Measurements from ENCODE around the gene COL24A1.
"Not testable (repeated sequence)": the region's sequence is repeated elsewhere in the genome, so short reads cannot be mapped to it uniquely, and the experiment has no call there.

COL24A1 gene

DNA sequence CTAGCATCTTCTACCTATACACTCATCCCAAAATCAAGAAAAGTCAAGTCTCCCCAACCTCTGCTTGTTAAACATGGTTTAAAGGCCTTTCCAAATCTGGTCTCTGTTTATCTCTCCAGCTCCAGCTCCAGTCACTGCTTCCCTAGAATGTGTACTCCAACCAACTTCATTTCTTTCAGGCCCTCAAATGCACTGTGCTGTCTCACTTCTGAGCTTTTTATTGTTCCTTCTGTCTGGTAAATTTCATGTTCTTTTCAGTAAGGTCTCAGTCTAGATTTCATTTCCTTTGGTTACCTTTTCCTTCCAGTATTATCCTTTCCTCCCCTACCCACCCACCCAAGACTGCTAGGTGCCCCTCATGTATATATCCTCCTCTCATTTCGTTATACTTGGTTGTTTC lies 3.7 kb downstream of the COL24A1 start:
- no peak for DNase-seq

DNA sequence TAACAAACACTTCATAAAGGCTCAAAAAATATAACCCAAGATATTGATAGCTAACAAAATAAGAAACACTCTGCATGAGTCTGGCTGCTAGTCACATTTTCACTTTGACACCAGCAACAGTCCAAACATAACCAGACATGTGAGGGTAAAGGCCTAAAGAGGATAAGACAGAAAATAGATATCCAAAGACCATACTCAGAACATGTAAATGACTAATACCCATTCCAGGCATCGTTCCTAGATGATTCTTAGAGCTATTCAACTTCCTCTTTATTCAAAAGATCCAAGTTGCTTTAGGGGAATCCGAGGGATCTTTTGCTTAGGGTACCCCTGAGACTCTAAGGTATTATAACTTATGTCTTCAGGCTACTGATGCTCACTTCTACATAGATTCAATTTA lies 5.1 kb downstream of the COL24A1 start:
- no peak for DNase-seq

DNA sequence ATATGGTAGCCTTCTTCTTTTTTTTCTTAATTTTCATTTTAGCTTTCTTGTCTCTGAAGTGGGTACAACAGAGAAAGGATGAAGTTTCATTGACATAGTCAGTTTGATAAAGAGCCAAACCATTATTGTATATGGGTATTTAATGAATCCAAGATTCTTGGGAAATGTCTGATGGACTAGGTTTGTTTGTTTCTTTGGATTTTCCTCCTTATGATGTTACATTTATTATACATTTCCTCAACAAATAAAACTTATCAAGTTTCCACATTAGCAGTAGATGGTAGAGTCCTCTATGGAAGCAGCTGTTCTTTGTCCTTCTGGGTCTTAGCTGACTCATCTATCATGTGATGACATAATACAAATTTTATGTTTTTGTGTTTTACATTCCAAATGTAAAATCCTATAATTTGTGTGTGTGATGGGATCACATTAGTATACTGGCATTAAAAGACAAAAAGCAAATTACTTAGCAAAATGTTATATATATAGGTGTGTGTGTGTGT lies 6.0 kb downstream of the COL24A1 start:
- no peak for DNase-seq

DNA sequence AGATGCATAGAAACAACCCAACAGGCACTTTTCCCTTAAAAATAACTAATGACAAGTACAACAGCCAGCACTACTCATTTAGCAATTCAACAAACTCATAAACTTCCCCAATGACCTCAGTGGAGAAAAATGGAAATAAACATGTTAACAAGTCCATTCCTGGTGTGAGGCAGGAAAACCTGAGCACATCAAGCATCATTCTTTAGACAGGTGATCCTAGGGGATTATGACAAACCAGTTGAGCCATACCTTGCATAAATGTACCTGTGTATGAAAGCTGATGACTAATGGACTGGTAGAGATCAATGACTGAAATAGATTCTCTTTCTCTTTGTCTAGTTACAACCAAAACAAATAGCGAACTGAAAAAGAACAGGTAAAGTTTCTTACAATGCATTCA lies 7.0 kb downstream of the COL24A1 start:
- no peak for DNase-seq

DNA sequence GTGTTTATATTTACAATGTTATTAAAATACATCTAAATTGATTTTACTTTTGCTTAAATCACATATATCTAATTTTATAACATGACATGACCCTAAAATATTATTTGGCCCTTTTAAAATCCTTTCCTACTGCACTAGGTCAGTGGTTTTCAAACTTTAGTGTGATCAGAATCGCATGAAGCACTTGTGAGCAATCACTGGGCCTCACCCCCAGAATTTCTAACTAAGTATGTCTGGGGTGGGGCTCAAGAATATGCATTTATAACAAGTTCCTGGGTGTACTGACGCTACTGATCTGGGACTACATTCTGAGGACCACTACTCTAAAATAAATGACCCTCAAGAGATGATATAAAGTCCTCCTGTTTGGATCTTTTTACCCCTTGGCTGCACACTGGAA lies 8.8 kb downstream of the COL24A1 start:
- no peak for DNase-seq

DNA sequence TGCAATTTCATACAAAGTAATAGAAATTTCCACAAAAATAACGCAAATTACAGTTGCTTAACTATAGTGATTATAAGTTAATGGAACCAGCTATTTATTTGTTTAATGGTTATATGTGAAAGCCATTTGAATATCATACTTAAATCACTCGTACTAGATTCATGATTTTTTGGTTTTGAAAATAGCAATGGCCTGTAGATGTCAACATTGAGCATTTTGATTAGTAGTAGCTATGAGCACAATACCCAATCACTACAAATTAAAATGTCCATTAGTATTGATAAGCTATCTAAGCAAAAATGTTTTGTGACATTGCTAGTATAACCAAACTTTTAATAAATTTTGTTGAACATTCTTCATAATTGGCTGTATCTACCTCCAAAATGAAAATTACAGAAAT lies 10.0 kb downstream of the COL24A1 start:
- DNase-seq, result no peak

DNA sequence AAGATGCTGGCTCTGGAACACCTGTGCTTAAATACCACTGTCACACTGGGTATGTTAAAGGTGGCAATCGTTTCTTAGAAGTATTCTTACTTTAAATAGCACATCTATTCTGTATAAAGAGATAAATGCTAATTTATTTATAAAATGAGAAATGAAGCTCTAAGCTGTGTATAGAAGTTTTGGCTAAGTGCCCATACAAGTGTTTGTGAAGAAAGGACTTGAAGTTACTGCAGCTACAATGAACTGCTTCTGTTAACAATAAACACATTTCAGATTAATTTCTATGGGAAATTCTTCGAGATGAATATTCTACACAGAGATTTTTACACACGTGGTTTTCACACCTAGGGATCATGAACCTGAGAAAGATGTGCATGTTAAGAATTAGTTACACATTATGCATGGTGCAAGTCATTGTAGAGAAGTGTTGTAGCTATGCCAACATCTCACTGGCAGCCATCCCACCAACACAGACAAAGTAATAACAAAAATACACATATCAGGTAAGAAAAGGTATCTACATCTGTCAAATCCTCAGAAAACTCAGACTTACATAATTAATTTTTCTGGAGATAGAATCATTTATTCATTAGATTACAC lies 16.2 kb downstream of the COL24A1 start:
- no peak for DNase-seq

DNA sequence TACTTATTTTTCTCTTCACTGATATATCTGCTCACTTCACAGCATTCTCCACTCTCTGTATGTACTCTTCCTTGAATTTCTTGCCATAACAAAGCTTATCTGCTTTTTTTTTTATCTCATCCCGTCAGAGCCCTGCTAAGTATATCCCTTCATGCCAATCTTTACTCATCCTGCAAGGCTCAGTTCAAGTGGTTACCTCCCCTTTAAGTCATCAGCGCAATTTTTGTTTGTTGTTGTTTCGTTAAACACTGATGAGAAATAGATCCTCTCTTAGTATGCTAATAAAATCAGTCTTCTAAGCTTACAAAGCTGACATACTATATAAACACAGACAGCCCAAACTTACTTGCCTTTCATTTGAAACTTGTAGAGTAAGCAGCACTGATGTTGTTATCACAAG lies 17.8 kb downstream of the COL24A1 start:
- DNase-seq, result no peak

DNA sequence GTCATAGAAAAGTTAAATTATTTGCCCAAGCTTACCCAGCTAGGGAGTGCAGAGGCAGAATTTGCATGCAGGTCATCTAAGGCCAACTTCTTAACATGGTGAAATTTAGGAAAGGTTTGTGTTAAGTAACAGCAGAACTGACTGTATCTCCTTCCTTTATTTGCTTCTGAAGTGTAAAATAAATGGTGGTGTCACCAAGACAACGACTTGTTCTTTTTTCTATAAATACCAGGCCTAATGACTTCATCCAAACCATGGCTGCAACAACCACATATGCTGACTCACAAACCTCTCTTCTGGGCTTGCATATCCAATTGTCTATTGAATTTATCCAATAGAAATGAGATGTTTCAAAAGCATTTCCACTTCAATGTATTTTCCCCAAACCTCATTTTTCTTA lies 19.1 kb downstream of the COL24A1 start:
- DNase-seq, result no peak

DNA sequence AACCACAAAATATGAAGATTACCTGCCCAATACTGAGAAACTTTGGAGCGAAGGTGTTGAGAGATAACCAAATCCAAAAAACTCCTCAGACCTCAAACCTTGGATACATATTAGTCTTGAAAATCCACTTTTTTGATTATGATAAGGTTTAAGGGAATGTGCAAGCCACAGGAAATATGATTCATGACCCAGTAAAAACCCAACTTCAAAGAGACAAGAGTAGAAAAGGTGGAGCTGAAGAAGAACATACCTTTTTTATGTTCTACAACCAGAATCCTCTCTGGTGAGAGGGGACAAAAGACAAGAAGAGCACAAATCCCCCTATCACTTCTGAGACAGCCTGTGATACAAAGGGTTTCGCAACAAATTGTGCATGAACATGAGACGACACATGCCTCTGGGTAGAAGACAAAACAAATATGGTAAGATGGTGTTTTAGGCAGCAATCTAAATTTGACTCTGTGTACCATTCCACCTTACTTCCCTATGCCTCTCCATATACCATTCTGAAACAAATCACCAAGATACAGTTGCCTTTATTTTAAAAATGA lies 37.3 kb downstream of the COL24A1 start:
- no peak for DNase-seq

DNA sequence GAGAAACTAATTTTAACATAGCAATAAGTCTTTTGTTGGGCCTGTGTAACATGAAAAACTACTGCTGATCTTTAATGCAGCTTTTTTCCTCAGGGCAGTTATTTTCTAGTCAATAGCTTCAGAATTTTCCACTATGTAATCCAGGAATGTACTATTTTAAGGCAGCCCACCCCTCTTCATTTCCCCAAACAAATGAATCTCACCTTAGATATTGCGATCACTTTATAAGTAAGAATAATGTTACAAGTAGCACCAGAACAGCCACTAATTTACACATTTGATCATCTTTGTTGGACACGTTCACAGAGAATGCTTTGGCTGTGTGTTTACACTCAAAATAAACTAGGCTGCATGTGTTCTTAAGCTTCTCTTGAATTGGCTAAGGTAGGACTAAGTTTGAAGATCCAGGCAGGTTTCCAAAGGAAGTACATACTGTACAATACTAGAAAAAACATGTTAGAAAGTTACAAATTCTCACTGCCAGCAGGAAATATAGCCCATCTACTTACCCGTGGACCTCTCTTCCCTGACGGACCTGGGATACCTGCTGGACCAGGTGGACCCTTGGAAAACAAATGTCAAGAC lies 41.7 kb downstream of the COL24A1 start:
- DNase-seq, result no peak

DNA sequence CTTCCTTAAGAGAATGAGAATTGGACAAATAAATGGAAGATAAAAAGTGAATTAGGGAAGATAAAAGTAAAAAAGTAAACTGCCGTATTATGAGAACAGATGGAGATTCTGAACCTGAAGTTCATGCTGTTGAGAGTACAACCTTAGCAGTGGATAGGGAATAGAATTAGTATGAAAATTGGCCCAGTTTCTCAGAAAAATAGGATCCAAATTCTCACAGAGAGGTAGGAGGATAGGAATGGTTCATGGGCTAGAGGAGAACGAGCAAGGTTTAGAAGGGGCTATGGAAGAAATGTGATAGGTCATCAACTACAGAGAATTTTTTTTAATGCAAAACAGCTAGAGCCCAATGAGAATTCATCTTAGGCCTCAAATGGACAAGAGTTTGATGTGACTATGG lies 42.3 kb downstream of the COL24A1 start:
- no peak for DNase-seq

DNA sequence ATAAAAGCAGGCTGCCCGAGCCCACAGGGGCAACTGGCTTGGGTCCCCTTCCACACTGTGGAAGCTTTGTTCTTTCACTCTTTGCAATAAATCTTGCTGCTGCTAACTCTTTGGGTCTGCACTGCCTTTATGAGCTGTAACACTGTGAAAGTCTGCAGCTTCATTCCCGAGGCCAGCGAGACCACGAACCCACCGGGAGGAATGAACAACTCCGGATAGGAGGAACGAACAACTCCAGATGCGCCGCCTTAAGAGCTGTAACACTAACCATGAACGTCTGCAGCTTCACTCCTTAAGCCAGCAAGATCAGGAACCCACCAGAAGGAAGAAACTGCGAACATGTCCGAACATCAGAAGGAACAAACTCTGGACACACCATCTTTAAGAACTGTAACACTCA lies 45.0 kb downstream of the COL24A1 start:
- not testable (repeated sequence) for DNase-seq

DNA sequence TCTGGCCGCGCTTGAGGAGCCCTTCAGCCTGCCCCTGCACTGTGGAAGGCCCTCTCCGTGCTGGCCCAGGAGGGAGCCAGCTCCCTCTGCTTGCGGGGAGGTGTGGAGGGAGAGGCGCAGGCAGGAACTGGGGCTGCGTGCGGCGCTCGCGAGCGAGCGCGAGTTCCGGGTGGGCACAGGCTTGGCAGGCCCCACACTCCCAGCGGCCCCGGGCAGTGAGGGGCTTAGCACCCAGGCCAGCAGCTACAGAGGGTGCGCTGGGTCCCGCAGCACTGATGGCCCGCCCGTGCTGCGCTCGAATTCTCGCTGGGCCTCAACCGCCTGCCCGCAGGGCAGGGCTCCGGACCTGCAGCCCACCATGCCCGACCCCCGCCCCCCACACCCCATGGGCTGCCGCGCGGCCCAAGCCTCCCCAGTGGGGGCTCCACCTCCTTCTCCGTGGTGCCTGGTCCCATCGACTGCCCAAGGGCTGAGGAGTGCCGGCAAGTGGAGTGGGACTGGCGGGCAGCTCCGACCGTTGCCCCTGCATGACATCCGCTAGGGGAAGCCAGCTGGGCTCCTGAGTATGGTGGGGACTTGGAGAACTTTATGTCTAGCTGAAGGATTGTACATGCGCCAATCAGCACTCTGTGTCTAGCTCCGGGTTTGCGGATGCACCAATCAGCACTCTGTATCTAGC lies 46.0 kb downstream of the COL24A1 start:
- no peak for DNase-seq

DNA sequence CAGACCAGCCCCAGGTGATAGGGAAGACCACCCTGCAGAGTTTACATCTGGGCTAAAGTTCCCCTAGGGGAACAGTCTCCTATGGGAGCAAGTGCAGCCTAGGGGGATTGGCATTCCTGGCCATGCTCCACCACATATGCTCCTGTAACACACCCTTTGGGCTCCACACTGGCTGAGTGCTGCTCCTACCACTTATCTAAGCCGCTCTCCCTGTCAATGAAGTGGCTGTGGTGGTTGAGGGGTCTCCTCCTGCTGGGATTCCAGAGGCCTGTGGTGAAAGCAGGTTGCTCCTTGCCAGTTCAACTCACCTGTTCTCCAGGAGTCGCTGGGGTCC lies 51.1 kb downstream of the COL24A1 start:
- no peak for DNase-seq

DNA sequence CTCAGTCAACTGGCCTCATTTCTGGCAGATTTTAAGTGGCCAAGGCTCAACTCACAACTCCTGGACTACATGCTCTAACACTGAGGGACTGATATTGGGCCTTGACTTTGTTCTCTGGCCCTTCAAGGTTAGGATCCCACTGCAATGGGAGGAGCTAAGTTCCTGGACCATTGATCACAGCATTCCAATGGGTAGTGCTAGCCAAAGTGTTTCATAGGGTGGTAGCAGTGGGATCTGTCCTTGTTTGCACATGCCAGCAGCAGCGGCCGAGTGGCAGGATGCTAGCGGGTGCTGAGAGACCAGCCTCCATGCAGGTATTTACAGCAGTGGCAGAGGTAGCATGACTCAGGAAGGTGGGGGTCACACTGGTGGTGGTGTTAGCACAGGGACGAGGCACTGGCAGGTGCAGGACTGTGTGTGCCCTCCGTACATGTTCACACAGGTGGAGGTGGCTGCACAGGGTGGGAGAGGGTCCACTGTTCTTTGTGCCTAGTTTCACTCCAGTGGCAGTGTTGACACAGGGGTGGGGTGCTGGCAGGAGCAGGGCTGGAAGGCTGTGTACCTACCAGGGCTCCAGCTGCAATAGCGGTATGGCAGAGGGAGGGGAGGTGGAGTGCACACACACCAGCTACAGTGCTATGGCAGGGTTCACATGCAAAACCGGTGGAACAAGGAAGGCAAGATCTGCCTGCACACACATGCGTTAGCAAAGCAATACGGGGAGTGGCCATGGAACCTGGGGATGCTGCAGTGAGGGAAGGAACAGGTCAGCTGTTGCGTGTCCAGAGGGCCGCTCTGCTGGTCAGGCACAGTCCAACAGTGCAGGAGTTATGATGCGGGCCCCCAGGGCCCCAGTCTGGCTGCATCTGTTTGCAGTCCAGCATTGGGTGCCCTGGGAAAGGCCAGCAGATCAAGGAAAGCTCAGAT lies 51.7 kb downstream of the COL24A1 start:
- no peak for DNase-seq

DNA sequence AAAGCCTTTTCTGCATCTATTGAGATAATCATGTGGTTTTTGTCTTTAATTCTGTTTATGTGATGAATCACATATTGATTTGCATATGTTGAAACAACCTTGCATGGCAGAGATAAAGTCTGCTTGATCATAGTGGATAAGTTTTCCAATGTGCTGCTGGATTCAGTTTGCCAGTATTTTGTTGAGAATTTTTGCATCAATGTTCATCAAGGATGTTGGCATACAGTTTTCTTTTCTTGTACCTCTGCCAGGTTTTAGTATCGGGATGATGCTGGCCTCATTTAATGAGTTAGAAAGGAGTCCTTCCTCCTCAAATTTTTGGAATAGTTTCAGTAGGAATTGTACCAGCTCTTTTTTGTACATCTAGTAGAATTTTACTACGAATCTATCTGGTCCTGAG lies 55.0 kb downstream of the COL24A1 start:
- DNase-seq, result no peak

DNA sequence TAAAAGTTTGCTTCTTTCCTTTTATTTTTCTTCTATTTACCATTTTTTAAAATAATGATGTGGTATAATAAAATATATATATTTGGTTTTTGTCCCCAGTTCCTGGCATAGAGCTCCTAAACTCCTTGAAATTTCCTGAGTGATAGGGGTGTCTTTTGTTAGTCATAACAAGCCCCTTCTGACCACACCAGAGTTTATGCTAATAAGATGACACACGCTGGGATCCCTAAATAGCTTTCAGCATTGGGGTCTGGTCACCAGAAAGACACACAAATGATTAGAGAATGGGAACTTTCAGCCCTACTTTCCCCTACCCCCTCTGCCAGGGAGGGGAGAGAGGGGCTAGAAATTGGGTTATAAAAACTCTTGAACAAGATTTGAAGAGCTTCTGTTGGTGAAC lies 56.2 kb downstream of the COL24A1 start:
- DNase-seq, result no peak

DNA sequence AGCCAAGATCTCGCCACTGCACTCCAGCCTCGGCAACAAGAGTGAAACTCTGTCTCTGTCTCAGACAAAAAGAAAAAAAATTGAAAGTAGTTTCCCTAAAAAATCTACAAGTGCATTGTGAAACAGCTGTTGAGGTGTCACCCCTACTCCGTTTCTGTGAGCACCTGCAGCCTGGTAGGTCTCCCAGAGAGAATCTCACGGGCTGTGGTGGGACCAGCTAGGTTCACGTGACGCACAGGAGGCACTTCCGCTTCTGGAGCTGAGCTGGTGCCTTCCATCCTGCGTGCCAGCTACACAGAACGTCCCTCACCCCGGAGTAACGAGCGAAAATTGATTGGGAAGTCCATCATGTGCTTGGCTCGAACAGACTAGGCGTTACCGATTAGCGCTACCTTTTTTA lies 66.8 kb downstream of the COL24A1 start:
- no peak for DNase-seq

DNA sequence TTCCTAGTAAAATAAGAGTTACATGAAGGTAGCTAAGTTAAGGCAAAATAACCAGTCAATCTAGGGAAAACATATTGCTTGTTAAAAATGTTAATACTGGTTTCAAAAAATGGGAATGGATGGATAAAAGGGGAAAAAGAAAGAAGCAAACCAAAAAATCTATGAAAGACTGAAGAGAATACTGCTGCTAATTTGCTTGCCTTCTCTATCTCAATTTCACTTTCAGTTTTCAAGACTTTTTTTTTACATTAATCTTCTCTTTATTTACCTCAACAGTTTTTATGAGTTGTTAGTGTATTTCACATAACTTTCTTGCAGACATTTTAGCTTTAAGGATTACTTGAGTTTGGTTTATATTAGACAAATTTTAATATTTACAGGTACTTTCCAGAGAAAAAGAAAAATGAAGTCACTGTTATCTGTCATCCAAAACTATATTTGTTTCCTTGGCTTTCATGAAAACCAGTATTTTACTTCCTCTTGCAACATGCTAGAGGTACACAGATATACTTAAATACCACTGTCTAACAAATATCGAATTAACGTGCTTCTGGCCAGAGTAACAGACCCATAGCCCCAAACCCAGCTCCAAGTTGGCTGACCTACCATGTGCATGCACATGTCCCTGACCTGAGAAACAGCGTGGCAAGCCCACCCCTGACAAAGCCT lies 70.7 kb downstream of the COL24A1 start:
- no peak for DNase-seq

DNA sequence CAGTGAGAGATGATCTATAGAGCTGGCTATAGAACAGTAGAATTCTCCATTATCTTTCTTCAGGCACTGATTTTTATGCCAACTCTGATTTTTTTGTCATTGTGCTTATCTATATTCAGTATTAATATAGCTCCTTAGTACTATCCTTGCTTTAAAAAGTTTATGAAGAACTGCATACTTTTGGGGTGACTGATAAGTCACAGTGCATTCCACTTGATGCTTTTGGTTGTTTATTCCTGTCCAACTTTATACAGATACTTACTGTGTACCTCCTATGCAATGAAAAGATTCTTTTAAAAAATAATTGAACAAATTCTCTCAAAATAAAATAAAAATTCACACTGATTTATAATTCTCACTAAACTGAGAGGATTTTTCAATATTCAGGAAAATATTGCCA lies 71.6 kb downstream of the COL24A1 start:
- DNase-seq, result no peak

DNA sequence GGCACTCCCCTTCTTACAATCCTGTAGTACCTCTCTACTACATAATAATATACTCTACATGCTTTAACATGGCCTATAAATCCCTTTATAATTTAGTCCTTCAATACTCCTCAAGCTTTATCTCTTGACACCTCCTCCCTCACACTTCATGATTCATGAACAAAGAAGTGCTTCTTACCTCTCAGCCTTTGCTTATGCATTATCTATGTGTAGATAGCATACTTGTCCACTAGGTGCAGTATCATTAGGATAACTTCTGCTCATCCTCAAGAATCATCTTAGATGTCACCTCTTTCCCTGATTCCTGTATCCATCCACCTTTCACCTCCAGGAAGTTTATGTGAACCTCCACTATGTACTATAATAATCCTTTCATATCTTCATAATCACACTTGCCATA lies 74.4 kb downstream of the COL24A1 start:
- DNase-seq, result no peak

DNA sequence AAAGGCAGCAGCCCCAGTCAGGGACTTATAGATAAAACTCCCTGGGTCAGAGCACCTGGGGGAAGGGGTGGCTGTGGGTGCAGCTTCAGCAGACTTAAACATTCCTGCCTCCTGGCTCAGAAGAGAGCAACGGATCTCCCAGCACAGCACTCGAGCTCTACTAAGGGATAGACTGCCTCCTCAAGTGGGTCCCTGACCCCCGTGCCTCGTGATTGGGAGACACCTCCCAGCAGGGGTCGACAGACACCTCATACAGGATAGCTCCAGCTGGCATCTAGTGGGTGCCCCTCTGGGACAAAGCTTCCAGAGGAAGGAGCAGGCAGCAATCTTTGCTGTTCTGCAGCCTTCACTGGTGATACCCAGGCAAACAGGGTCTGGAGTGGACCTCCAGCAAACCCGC lies 84.1 kb downstream of the COL24A1 start:
- not testable (repeated sequence) for DNase-seq

All from NCI-H1436 treated with DMSO at 0.1 percent for 48 hours (cell line).